ENCODE data around the gene PIGH. TPM values are rescaled to one million over a fixed set of nuclear protein-coding genes. Genes with fewer than 3 reads are reported as not detected.

Gene PIGH
- total and polyA plus RNA-seq, 10 of the 15 experiments (the other 5 are each of a cell fraction or from before 2014, with no cell fraction given), result 15.5 to 46.6 (median 22.3) TPM

DNA sequence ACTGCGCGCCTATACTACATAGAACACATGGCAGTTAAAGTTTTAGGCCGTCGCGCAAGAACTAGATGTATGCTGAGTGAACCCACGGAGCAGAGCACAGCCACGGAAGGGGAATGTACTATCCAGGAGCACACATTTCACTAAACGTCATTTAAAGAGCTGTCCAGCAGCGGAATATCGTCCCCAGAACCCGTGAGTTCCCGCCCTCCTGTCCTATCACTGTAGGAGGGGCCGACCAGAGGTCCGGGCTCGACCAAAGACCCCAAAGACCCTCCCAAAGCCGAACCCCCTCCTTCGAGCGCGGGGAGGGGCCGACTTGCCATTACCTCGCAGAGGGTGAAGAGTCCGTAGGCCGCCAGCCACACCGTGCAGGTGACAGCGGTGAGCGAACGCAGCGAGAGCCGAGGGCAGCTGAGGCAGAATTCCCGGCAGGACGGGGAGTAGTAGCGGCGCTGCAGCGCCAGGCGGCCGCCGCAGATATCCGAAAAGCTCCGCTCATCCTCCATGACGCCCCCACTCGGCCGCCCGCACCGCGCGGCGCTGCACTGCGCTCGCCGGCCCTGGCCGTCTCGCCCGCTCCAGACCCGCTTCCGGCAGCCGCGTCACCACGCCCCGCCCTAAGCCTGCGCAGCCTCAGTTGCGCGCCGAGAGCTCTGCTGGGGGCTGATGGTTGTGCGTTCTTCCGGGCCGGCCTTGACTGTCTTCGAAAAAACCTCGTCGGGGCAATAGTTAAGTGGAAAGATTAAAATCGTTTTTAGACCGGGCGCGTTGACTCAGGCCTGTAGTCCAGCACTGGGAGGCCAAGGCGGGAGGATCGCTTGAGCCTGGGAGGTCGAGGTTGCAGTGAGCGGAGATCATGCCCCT is at the start of gene PIGH (continued):
- TF ChIP-seq, protein P1, sequence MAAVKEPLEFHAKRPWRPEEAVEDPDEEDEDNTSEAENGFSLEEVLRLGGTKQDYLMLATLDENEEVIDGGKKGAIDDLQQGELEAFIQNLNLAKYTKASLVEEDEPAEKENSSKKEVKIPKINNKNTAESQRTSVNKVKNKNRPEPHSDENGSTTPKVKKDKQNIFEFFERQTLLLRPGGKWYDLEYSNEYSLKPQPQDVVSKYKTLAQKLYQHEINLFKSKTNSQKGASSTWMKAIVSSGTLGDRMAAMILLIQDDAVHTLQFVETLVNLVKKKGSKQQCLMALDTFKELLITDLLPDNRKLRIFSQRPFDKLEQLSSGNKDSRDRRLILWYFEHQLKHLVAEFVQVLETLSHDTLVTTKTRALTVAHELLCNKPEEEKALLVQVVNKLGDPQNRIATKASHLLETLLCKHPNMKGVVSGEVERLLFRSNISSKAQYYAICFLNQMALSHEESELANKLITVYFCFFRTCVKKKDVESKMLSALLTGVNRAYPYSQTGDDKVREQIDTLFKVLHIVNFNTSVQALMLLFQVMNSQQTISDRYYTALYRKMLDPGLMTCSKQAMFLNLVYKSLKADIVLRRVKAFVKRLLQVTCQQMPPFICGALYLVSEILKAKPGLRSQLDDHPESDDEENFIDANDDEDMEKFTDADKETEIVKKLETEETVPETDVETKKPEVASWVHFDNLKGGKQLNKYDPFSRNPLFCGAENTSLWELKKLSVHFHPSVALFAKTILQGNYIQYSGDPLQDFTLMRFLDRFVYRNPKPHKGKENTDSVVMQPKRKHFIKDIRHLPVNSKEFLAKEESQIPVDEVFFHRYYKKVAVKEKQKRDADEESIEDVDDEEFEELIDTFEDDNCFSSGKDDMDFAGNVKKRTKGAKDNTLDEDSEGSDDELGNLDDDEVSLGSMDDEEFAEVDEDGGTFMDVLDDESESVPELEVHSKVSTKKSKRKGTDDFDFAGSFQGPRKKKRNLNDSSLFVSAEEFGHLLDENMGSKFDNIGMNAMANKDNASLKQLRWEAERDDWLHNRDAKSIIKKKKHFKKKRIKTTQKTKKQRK (IDR thresholded peaks at IDR 0.05; ENCODE audit: low read depth, low read length), result no peak
- no peak for TF ChIP-seq RBBP5 (conservative IDR thresholded peaks at IDR 0.05)
- TF ChIP-seq PAX5 (IDR thresholded peaks at IDR 0.05; ENCODE audit: borderline replicate concordance, low read depth, low read length), result peak; percentile 34; the same call in 1 of the 2 replicates
- peak; percentile 65; the same call in 1 of the 2 replicates for TF ChIP-seq RB1 (IDR thresholded peaks at IDR 0.05; ENCODE audit: borderline replicate concordance)
- peak; percentile 82 for TF ChIP-seq NKRF (conservative IDR thresholded peaks at IDR 0.05)

DNA sequence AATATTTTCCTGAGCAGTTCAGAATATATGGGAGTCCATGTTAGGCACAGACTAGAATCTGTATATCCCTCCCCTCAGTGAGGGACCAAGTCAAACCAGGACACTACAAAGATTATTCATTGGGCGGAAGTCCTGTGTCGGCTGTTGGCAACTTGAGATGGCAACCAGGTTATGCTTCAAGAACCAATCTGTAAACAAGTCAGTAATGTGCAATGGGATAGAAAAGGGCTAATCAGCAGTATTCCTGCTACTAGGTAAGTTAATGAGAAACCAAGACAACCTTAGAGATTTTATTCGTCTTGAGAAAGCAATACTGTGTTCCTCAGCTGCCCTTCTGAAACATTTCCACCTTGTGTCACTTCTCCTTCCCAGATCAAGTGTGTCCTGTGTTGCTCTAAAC is 46.1 kb upstream of the PIGH start:
- Histone ChIP-seq H3K27ac (ENCODE audit: control insufficient read depth, insufficient read depth) (no peak overlapping the region), H2AFZ (ENCODE audit: control insufficient read depth, low read depth, low read length) (no peak overlapping the region), H3K79me2 (ENCODE audit: control insufficient read depth, insufficient read depth, low read length) (no peaks in the 10 kb centered on the region), H3K9ac (ENCODE audit: control insufficient read depth, insufficient read depth, low read length) (no peak overlapping the region), H3K4me3 (no peak overlapping the region), H4K20me1 (ENCODE audit: control insufficient read depth, insufficient read depth) (no peaks in the 10 kb centered on the region), H3K27me3 (replicated peaks in 1 of 2; ENCODE audit: control insufficient read depth in 2 of 2, insufficient read depth in 2 of 2, low read length in 1 of 2) (no peaks in the 10 kb centered on the region), H3K4me2 (ENCODE audit: control insufficient read depth, insufficient read depth) (no peak overlapping the region), H3K9me3 (replicated peaks; ENCODE audit: control insufficient read depth, insufficient read depth, low read length) (no peaks in the 10 kb centered on the region), H3K36me3 (ENCODE audit: control insufficient read depth in 2 of 2, insufficient read depth in 2 of 2, low read length in 1 of 2) (peaks cover 4 to 8% of the 10 kb centered on the region in 2 experiments), H3K4me1 (ENCODE audit: control insufficient read depth, insufficient read depth, low read length) (no peaks in the 10 kb centered on the region)
- DNase-seq (ENCODE audit: low read depth, low spot score), result no peak
- CTCF ChIA-PET, result no interaction called here
- no TSS peak for BruUV-seq (replicated peaks)
- WGBS (ENCODE audit: insufficient coverage, insufficient replicate concordance, low lambda C conversion rate, missing lambda C conversion rate), result 96% methylated on average over 3 of the region's 3 CpGs
- in situ Hi-C loops (cut with MboI) (no loop called here), intact Hi-C loops (cut with micrococcal nuclease; ENCODE audit: unreplicated experiment) (no loop called here)
- RAD21 ChIA-PET (ENCODE audit: unreplicated experiment), result no interaction called here
- POLR2A ChIA-PET, result no interaction called here
- SMC1A ChIA-PET (ENCODE audit: uncharacterized antibody, unreplicated experiment), result interaction anchor here (0.6 kb wide), 1 partner anchor 36 kb away, joined by 4 read pairs; no protein-coding TSS in a partner anchor
- no peak for ATAC-seq
- FAIRE-seq, result no peak
- TF ChIP-seq SPI1 (IDR thresholded peaks at IDR 0.05; ENCODE audit: borderline replicate concordance, insufficient read depth, low read depth, low read length) (no peak), NFYA (IDR thresholded peaks at IDR 0.05; ENCODE audit: borderline replicate concordance, low read depth, low read length) (no peak), FOXK2 (IDR thresholded peaks at IDR 0.05) (no peak), HCFC1 (IDR thresholded peaks at IDR 0.05; ENCODE audit: low read length) (no peak), RELB (IDR thresholded peaks at IDR 0.05; ENCODE audit: low read depth) (no peak), TCF3 (IDR thresholded peaks at IDR 0.05; ENCODE audit: borderline replicate concordance, insufficient read depth, low read depth, low read length) (no peak), DPF2 (IDR thresholded peaks at IDR 0.05) (no peak), SUPT20H (IDR thresholded peaks at IDR 0.05; ENCODE audit: borderline replicate concordance, control insufficient read depth, low read depth, low read length) (no peak), BRCA1 (IDR thresholded peaks at IDR 0.05; ENCODE audit: low read depth, low read length) (no peak), GATAD2B (conservative IDR thresholded peaks at IDR 0.05; ENCODE audit: low read depth) (no peak), CHD2 (IDR thresholded peaks at IDR 0.05; ENCODE audit: borderline replicate concordance, low read depth, low read length) (no peak)
